ENCODE data around the gene CLIC4.
"Not testable (repeated sequence)": the region's sequence is repeated elsewhere in the genome, so short reads cannot be mapped to it uniquely, and the experiment has no call there.

The CLIC4 gene

GRCh38 chr1:24744911-24745710 lies at the start of gene CLIC4:
TSS of gene CLIC4 (plus strand) at chr1:24745447. CDS start at chr1:24745554, 107 bp downstream.
- peak; percentile 100 for DNase-seq (ENCODE audit: low spot score)

- no peak for DNase-seq (ENCODE audit: low spot score)
These were observed 49.0 kb upstream of the CLIC4 start for GRCh38 chr1:24696041-24696755.

- no peak for DNase-seq (ENCODE audit: low spot score)
These were observed 48.4 kb upstream of the CLIC4 start for GRCh38 chr1:24696756-24697330.

GRCh38 chr1:24697453-24698001 lies 47.7 kb upstream of the CLIC4 start:
- DNase-seq (ENCODE audit: low spot score): not testable (repeated sequence)

GRCh38 chr1:24698326-24698725 lies 46.9 kb upstream of the CLIC4 start:
- not testable (repeated sequence) for DNase-seq (ENCODE audit: low spot score)

GRCh38 chr1:24699628-24700027 lies 45.6 kb upstream of the CLIC4 start:
- no peak for DNase-seq (ENCODE audit: low spot score)

- DNase-seq (ENCODE audit: low spot score): no peak
These were observed 42.5 kb upstream of the CLIC4 start for GRCh38 chr1:24702511-24703293.

GRCh38 chr1:24704411-24705259 lies 40.6 kb upstream of the CLIC4 start:
- DNase-seq (ENCODE audit: low spot score): peak; percentile 96

- DNase-seq (ENCODE audit: low spot score): peak; percentile 95
These were observed 39.8 kb upstream of the CLIC4 start for GRCh38 chr1:24705260-24706073.

GRCh38 chr1:24706074-24706389 lies 39.2 kb upstream of the CLIC4 start:
- not testable (repeated sequence) for DNase-seq (ENCODE audit: low spot score)

- no peak for DNase-seq (ENCODE audit: low spot score)
These were observed 37.6 kb upstream of the CLIC4 start for GRCh38 chr1:24707687-24708086.

GRCh38 chr1:24708938-24709337 lies 36.3 kb upstream of the CLIC4 start:
- no peak for DNase-seq (ENCODE audit: low spot score)

- DNase-seq (ENCODE audit: low spot score): no peak
These were observed 35.3 kb upstream of the CLIC4 start for GRCh38 chr1:24709791-24710441.

- no peak for DNase-seq (ENCODE audit: low spot score)
These were observed 33.9 kb upstream of the CLIC4 start for GRCh38 chr1:24711329-24711728.

GRCh38 chr1:24713176-24713575 lies 32.1 kb upstream of the CLIC4 start:
- DNase-seq (ENCODE audit: low spot score): no peak

GRCh38 chr1:24713736-24714135 lies 31.5 kb upstream of the CLIC4 start:
- DNase-seq (ENCODE audit: low spot score): no peak

GRCh38 chr1:24714859-24715520 lies 30.3 kb upstream of the CLIC4 start:
- DNase-seq (ENCODE audit: low spot score): peak; percentile 99

GRCh38 chr1:24715658-24716057 lies 29.6 kb upstream of the CLIC4 start:
- DNase-seq (ENCODE audit: low spot score): no peak

All from globus pallidus (tissue), 1 donor.